ENCODE measurements around the gene CTCFL. TPM values are rescaled to one million over a fixed set of nuclear protein-coding genes. Genes with fewer than 3 reads are reported as not detected.

The CTCFL gene
- total and polyA plus RNA-seq, 2 donors (not counting 3 experiments of a cell fraction or from before 2014, with no cell fraction given) = not detected

DNA sequence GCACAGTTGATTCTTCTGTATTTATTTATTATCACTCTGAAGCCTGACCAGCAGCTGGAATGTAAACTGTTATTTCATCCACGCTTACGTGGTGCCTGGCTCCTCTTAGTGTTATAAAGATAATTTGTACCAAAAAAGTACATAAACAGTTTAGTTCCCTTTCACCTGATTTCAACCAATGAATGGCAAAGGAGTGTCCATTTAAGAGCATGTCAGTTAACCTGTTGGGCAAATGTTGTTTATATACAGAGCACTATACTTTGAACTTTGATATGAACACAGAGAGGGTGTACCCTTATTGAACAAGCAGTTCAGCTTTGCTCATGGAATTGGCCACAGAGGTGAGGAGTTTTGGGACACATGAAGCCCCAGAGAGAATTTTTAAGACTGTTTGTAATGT is 7.2 kb upstream of the CTCFL start:
- Histone ChIP-seq H3K9me3 (replicated peaks; ENCODE audit: control insufficient read depth, insufficient read depth, low read length) (no peaks in the 10 kb centered on the region), H3K9me1 (replicated peaks; ENCODE audit: control insufficient read depth, extremely low read depth, insufficient read depth, low read length) (no peaks in the 10 kb centered on the region), H3K27ac (ENCODE audit: insufficient read depth, low read depth, low read length) (no peak overlapping the region), H3K4me3 (replicated peaks in 1 of 3; ENCODE audit: insufficient read depth in 1 of 3, low read depth in 1 of 3, low read length in 3 of 3) (no peak overlapping the region), H3K9ac (replicated peaks; ENCODE audit: extremely low read depth, insufficient read depth, low read length) (no peak overlapping the region), H4K20me1 (replicated peaks; ENCODE audit: control insufficient read depth, extremely low read depth, insufficient read depth, low read length) (no peaks in the 10 kb centered on the region), H2AFZ (ENCODE audit: low read depth, low read length) (no peak overlapping the region), H3K4me2 (ENCODE audit: insufficient read depth, low read length) (no peak overlapping the region), H3K4me1 (ENCODE audit: control insufficient read depth, extremely low read depth, insufficient read depth, low read length) (no peaks in the 10 kb centered on the region), H3K27me3 (ENCODE audit: control insufficient read depth in 2 of 2, insufficient read depth in 2 of 2, low read length in 2 of 2) (peaks cover 0 to 1% of the 10 kb centered on the region in 2 experiments), H3K79me2 (ENCODE audit: control insufficient read depth, insufficient read depth, low read length) (no peaks in the 10 kb centered on the region), H3K36me3 (ENCODE audit: control insufficient read depth in 2 of 2, extremely low read depth in 1 of 2, insufficient read depth in 2 of 2, low read length in 2 of 2) (no peaks in the 10 kb centered on the region)
- no peak for FAIRE-seq
- ChIA-PET POLR2A (no interaction called here), CTCF (no interaction called here)
- no peak for TF ChIP-seq GATA2 (IDR thresholded peaks at IDR 0.05; ENCODE audit: insufficient read depth, insufficient read length, low read depth, low read length)
- no peak for DNase-seq (ENCODE audit: low read depth, low spot score)
- BruUV-seq (replicated peaks) = no TSS peak
- dilution Hi-C loops (cut with MboI; ENCODE audit: extremely low pct_ligation_motif_present, low sequenced_read_pairs) = no loop called here
- intact Hi-C loops (cut with micrococcal nuclease) = no loop called here

DNA sequence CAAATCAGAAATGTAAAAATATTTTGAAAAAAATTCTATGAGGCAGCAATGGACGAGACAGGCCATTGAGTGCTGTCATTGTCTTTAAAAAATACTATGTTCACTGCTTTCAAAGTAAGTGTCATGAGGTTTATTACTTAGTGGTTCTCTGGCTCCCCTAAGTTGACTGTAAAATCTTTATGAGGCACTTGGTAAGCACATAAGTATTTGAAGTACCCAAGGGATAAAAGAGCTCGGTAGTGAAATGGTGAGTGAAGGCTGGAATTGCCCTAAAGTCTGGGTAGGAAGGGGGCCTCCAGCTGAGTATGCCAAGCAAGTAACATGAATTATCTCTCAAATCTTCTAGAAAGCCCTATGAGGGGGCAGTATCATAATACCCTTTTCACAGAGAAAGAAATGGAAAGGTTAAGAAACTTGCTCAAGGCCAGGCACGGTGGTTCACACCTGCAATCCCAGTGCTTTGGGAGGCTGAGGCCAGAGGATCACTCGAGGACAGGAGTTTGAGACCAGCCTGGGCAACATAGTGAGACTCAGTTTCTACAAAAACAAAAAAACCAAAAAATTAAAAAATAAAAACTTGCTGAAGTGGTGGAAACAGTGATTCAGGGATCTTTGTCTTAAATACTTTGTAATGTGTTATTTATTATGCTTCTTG is 5.5 kb upstream of the CTCFL start:
- Histone ChIP-seq H3K36me3 (ENCODE audit: control insufficient read depth in 2 of 2, extremely low read depth in 1 of 2, insufficient read depth in 2 of 2, low read length in 2 of 2) (no peaks in the 10 kb centered on the region), H4K20me1 (replicated peaks; ENCODE audit: control insufficient read depth, extremely low read depth, insufficient read depth, low read length) (no peaks in the 10 kb centered on the region), H3K4me3 (replicated peaks in 1 of 3; ENCODE audit: insufficient read depth in 1 of 3, low read depth in 1 of 3, low read length in 3 of 3) (no peak overlapping the region), H3K27me3 (ENCODE audit: control insufficient read depth in 2 of 2, insufficient read depth in 2 of 2, low read length in 2 of 2) (no peaks in the 10 kb centered on the region), H3K4me2 (ENCODE audit: insufficient read depth, low read length) (no peak overlapping the region), H3K79me2 (ENCODE audit: control insufficient read depth, insufficient read depth, low read length) (no peaks in the 10 kb centered on the region), H3K4me1 (ENCODE audit: control insufficient read depth, extremely low read depth, insufficient read depth, low read length) (no peaks in the 10 kb centered on the region), H3K9me1 (replicated peaks; ENCODE audit: control insufficient read depth, extremely low read depth, insufficient read depth, low read length) (no peaks in the 10 kb centered on the region), H3K9ac (replicated peaks; ENCODE audit: extremely low read depth, insufficient read depth, low read length) (no peak overlapping the region), H3K9me3 (replicated peaks; ENCODE audit: control insufficient read depth, insufficient read depth, low read length) (no peaks in the 10 kb centered on the region), H2AFZ (ENCODE audit: low read depth, low read length) (no peak overlapping the region), H3K27ac (ENCODE audit: insufficient read depth, low read depth, low read length) (no peak overlapping the region)
- POLR2A ChIA-PET = no interaction called here
- CTCF ChIA-PET = no interaction called here
- FAIRE-seq (no peak), DNase-seq (ENCODE audit: low read depth, low spot score) (no peak)
- dilution Hi-C loops (cut with MboI; ENCODE audit: extremely low pct_ligation_motif_present, low sequenced_read_pairs) (no loop called here), intact Hi-C loops (cut with micrococcal nuclease) (no loop called here)
- TF ChIP-seq, protein P1, sequence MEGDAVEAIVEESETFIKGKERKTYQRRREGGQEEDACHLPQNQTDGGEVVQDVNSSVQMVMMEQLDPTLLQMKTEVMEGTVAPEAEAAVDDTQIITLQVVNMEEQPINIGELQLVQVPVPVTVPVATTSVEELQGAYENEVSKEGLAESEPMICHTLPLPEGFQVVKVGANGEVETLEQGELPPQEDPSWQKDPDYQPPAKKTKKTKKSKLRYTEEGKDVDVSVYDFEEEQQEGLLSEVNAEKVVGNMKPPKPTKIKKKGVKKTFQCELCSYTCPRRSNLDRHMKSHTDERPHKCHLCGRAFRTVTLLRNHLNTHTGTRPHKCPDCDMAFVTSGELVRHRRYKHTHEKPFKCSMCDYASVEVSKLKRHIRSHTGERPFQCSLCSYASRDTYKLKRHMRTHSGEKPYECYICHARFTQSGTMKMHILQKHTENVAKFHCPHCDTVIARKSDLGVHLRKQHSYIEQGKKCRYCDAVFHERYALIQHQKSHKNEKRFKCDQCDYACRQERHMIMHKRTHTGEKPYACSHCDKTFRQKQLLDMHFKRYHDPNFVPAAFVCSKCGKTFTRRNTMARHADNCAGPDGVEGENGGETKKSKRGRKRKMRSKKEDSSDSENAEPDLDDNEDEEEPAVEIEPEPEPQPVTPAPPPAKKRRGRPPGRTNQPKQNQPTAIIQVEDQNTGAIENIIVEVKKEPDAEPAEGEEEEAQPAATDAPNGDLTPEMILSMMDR (IDR thresholded peaks at IDR 0.05; ENCODE audit: extremely low read depth in 1 of 2, insufficient read depth in 1 of 2, low read depth in 1 of 2, low read length in 2 of 2) = no peak
- no peak for TF ChIP-seq GATA2 (IDR thresholded peaks at IDR 0.05; ENCODE audit: insufficient read depth, insufficient read length, low read depth, low read length)
- no peak for TF ChIP-seq EZH2 (IDR thresholded peaks at IDR 0.05; ENCODE audit: borderline replicate concordance, low read depth, low read length, severe bottlenecking)
- no peak for TF ChIP-seq POLR2AphosphoS5 (IDR thresholded peaks at IDR 0.05; ENCODE audit: insufficient read depth, low read depth, low read length)
- TF ChIP-seq JUN (IDR thresholded peaks at IDR 0.05; ENCODE audit: borderline replicate concordance, insufficient read depth, insufficient read length, low read depth) = no peak
- no peak for TF ChIP-seq FOS (IDR thresholded peaks at IDR 0.05; ENCODE audit: borderline replicate concordance, insufficient read depth, low read length)
- TF ChIP-seq MYC (IDR thresholded peaks at IDR 0.05; ENCODE audit: low read depth, low read length) = no peak
- BruUV-seq (replicated peaks) = no TSS peak

Measured in endothelial cell of umbilical vein (primary cell).